Prostate gland (tissue), 2 donors: ENCODE data around the gene GGA3.
"Not testable (repeated sequence)": the region's sequence is repeated elsewhere in the genome, so short reads cannot be mapped to it uniquely, and the experiment has no call there.

Experiments
- POLR2A ChIP-seq: fragments of 450-650 bp; IDR thresholded peaks from one replicate; pipeline ENCODE4 v1.6.1; 2016; ENCODE audit warnings: antibody characterized with exemption, mild to moderate bottlenecking
- POLR2AphosphoS5 ChIP-seq: sonication (generic); formaldehyde crosslinking; IDR thresholded peaks from one replicate; pipeline ENCODE4 v1.6.1; 2017; ENCODE audit warnings: antibody characterized with exemption
- TF ChIP-seq, protein P1 (sequence below), 4 experiments: fragments of 200-600 bp in 2 of 4; fragments of 450-650 bp in 2 of 4; sonication (generic) in 2 of 4; IDR thresholded peaks; 1 replicate in 3 of 4; 2 replicates in 1 of 4; pipeline ENCODE4 v1.5.1; 2016 to 2019; ENCODE audit warnings: antibody characterized with exemption in 4 of 4, mild to moderate bottlenecking in 2 of 4, moderate library complexity in 2 of 4

- TF ChIP-seq, protein P1, sequence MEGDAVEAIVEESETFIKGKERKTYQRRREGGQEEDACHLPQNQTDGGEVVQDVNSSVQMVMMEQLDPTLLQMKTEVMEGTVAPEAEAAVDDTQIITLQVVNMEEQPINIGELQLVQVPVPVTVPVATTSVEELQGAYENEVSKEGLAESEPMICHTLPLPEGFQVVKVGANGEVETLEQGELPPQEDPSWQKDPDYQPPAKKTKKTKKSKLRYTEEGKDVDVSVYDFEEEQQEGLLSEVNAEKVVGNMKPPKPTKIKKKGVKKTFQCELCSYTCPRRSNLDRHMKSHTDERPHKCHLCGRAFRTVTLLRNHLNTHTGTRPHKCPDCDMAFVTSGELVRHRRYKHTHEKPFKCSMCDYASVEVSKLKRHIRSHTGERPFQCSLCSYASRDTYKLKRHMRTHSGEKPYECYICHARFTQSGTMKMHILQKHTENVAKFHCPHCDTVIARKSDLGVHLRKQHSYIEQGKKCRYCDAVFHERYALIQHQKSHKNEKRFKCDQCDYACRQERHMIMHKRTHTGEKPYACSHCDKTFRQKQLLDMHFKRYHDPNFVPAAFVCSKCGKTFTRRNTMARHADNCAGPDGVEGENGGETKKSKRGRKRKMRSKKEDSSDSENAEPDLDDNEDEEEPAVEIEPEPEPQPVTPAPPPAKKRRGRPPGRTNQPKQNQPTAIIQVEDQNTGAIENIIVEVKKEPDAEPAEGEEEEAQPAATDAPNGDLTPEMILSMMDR (IDR thresholded peaks at IDR 0.05) = not testable (repeated sequence)
- not testable (repeated sequence) for TF ChIP-seq POLR2A, POLR2AphosphoS5
These were observed 18.8 kb upstream of the GGA3 start for GRCh38 chr17:75280189-75280588.
